ENCODE measurements around the gene CASZ1. TPM values are rescaled to one million over a fixed set of nuclear protein-coding genes. Genes with fewer than 3 reads are reported as not detected.

CASZ1 gene
- total and polyA plus RNA-seq, 10 of the 15 experiments (the other 5 are each of a cell fraction or from before 2014, with no cell fraction given) = 0.52 to 9.8 (median 3.7) TPM

- ChIA-PET RAD21 (ENCODE audit: unreplicated experiment) (no interaction called here), CTCF (no interaction called here), POLR2A (no interaction called here), SMC1A (ENCODE audit: uncharacterized antibody, unreplicated experiment) (interaction anchor here (1.1 kb wide), 1 partner anchor 118 kb away, joined by 3 read pairs; no protein-coding TSS in a partner anchor)
- intact Hi-C loops (cut with micrococcal nuclease; ENCODE audit: unreplicated experiment) = no loop called here
- Histone ChIP-seq H3K27ac (ENCODE audit: control insufficient read depth, insufficient read depth) (no peak overlapping the region), H3K27me3 (replicated peaks in 1 of 2; ENCODE audit: control insufficient read depth in 2 of 2, insufficient read depth in 2 of 2, low read length in 1 of 2) (no peaks in the 10 kb centered on the region), H3K4me3 (no peak overlapping the region), H3K4me1 (ENCODE audit: control insufficient read depth, insufficient read depth, low read length) (no peaks in the 10 kb centered on the region), H3K4me2 (ENCODE audit: control insufficient read depth, insufficient read depth) (no peak overlapping the region), H3K36me3 (ENCODE audit: control insufficient read depth in 2 of 2, insufficient read depth in 2 of 2, low read length in 1 of 2) (peaks cover 2 to 8% of the 10 kb centered on the region in 2 experiments; a peak in 2 of 4 replicates), H2AFZ (ENCODE audit: control insufficient read depth, low read depth, low read length) (no peak overlapping the region), H4K20me1 (ENCODE audit: control insufficient read depth, insufficient read depth) (no peaks in the 10 kb centered on the region), H3K9ac (ENCODE audit: control insufficient read depth, insufficient read depth, low read length) (no peak overlapping the region), H3K79me2 (ENCODE audit: control insufficient read depth, insufficient read depth, low read length) (no peaks in the 10 kb centered on the region), H3K9me3 (replicated peaks; ENCODE audit: control insufficient read depth, insufficient read depth, low read length) (no peaks in the 10 kb centered on the region)
- 88% methylated on average over 20 of the region's 25 CpGs for WGBS (ENCODE audit: insufficient coverage, insufficient replicate concordance, low lambda C conversion rate, missing lambda C conversion rate)
- DNase-seq (ENCODE audit: low read depth, low spot score) = no peak
- in situ Hi-C loops (cut with MboI) = no loop called here
- no peak for ATAC-seq
- TF ChIP-seq POLR2AphosphoS2 (IDR thresholded peaks at IDR 0.05; ENCODE audit: low read depth, low read length) (no peak), JUNB (IDR thresholded peaks at IDR 0.05) (no peak), ATF7 (IDR thresholded peaks at IDR 0.05; ENCODE audit: low read depth) (no peak), REST (IDR thresholded peaks at IDR 0.05; ENCODE audit: low read depth, low read length) (no peak), ZBTB33 (IDR thresholded peaks at IDR 0.05) (no peak)
- no peak for FAIRE-seq
- BruUV-seq (replicated peaks) = no TSS peak
Measured at GRCh38 chr1:10629091-10629815, 167.2 kb downstream of the CASZ1 start.
